ENCODE results near the gene BBLN.

The BBLN gene

GRCh38 chr9:128185979-128186965 is 26.2 kb downstream of the BBLN start:
- CTCF ChIA-PET = interaction anchor here (0.6 kb wide), 2 partner anchors 69 to 229 kb away, joined by 3 to 9 read pairs; no protein-coding TSS in a partner anchor
- no peak for DNase-seq (ENCODE audit: extremely low spot score)
- POLR2A ChIA-PET = interaction anchor here (1.2 kb wide), 1 partner anchor 90 kb away, joined by 3 read pairs; the partner anchor contains the start of genes GOLGA2 and SWI5
- TF ChIP-seq ZNF384 (IDR thresholded peaks at IDR 0.05) (no peak), FOXM1 (IDR thresholded peaks at IDR 0.05; ENCODE audit: borderline replicate concordance) (no peak), BHLHE40 (IDR thresholded peaks at IDR 0.05; ENCODE audit: borderline replicate concordance) (no peak), FOXK2 (IDR thresholded peaks at IDR 0.05) (no peak), CTBP1 (IDR thresholded peaks at IDR 0.05; ENCODE audit: borderline replicate concordance) (no peak), SUZ12 (IDR thresholded peaks at IDR 0.05) (no peak), TARDBP (IDR thresholded peaks at IDR 0.05) (no peak), LEF1 (IDR thresholded peaks at IDR 0.05; ENCODE audit: borderline replicate concordance) (no peak), FOXA1 (IDR thresholded peaks at IDR 0.05) (no peak), PKNOX1 (IDR thresholded peaks at IDR 0.05) (no peak), L3MBTL2 (conservative IDR thresholded peaks at IDR 0.05) (no peak), NFRKB (IDR thresholded peaks at IDR 0.05) (no peak), ARNT (IDR thresholded peaks at IDR 0.05) (no peak), SP1 (IDR thresholded peaks at IDR 0.05) (no peak)

- DNase-seq (ENCODE audit: extremely low spot score) = no peak
- TF ChIP-seq FOXK2 (IDR thresholded peaks at IDR 0.05) (no peak), ZNF384 (IDR thresholded peaks at IDR 0.05) (no peak), TARDBP (IDR thresholded peaks at IDR 0.05) (no peak), FOXM1 (IDR thresholded peaks at IDR 0.05; ENCODE audit: borderline replicate concordance) (no peak), LEF1 (IDR thresholded peaks at IDR 0.05; ENCODE audit: borderline replicate concordance) (no peak), BHLHE40 (IDR thresholded peaks at IDR 0.05; ENCODE audit: borderline replicate concordance) (no peak), ELF4 (IDR thresholded peaks at IDR 0.05) (no peak), CTBP1 (IDR thresholded peaks at IDR 0.05; ENCODE audit: borderline replicate concordance) (no peak), NFRKB (IDR thresholded peaks at IDR 0.05) (no peak), FOXA1 (IDR thresholded peaks at IDR 0.05) (no peak), HDGF (IDR thresholded peaks at IDR 0.05; ENCODE audit: borderline replicate concordance) (no peak), L3MBTL2 (conservative IDR thresholded peaks at IDR 0.05) (no peak), ARNT (IDR thresholded peaks at IDR 0.05) (no peak), SP1 (IDR thresholded peaks at IDR 0.05) (no peak), PKNOX1 (IDR thresholded peaks at IDR 0.05) (no peak), SUZ12 (IDR thresholded peaks at IDR 0.05) (no peak)
- ChIA-PET POLR2A (no interaction called here), CTCF (no interaction called here)
Measured at GRCh38 chr9:128187361-128187760, 27.3 kb downstream of the BBLN start.

GRCh38 chr9:128188209-128188608 is 28.1 kb downstream of the BBLN start:
- no peak for DNase-seq (ENCODE audit: extremely low spot score)
- TF ChIP-seq CTBP1 (IDR thresholded peaks at IDR 0.05; ENCODE audit: borderline replicate concordance) = no peak
- TF ChIP-seq ELF4 (IDR thresholded peaks at IDR 0.05) = no peak
- TF ChIP-seq SUZ12 (IDR thresholded peaks at IDR 0.05) = no peak
- CTCF ChIA-PET = no interaction called here
- POLR2A ChIA-PET = no interaction called here

GRCh38 chr9:128190013-128190412 is 29.9 kb downstream of the BBLN start:
- TF ChIP-seq SUZ12 (IDR thresholded peaks at IDR 0.05) (no peak), TARDBP (IDR thresholded peaks at IDR 0.05) (no peak), PKNOX1 (IDR thresholded peaks at IDR 0.05) (no peak), LEF1 (IDR thresholded peaks at IDR 0.05; ENCODE audit: borderline replicate concordance) (no peak), ZNF384 (IDR thresholded peaks at IDR 0.05) (no peak), ARNT (IDR thresholded peaks at IDR 0.05) (no peak), L3MBTL2 (conservative IDR thresholded peaks at IDR 0.05) (no peak), BHLHE40 (IDR thresholded peaks at IDR 0.05; ENCODE audit: borderline replicate concordance) (no peak), ELF4 (IDR thresholded peaks at IDR 0.05) (no peak)
- DNase-seq (ENCODE audit: extremely low spot score) = no peak
- ChIA-PET POLR2A (interaction anchor here (1.0 to 1.8 kb wide), 4 partner anchors 10 to 22 kb away, joined by 4 read pairs; no protein-coding TSS in a partner anchor), CTCF (interaction anchor here (0.6 kb wide), 1 partner anchor 110 kb away, joined by 3 read pairs; no protein-coding TSS in a partner anchor)

GRCh38 chr9:128190516-128191405 is 30.7 kb downstream of the BBLN start:
- DNase-seq (ENCODE audit: extremely low spot score) = no peak
- ChIA-PET CTCF (interaction anchor here (0.6 kb wide), 1 partner anchor 110 kb away, joined by 3 read pairs; no protein-coding TSS in a partner anchor), POLR2A (interaction anchor here (0.6 to 1.8 kb wide), 8 partner anchors 9 to 65 kb away, joined by 3 to 4 read pairs (median 4); no protein-coding TSS in a partner anchor)
- no peak for TF ChIP-seq BHLHE40 (IDR thresholded peaks at IDR 0.05; ENCODE audit: borderline replicate concordance)
- no peak for TF ChIP-seq L3MBTL2 (conservative IDR thresholded peaks at IDR 0.05)
- no peak for TF ChIP-seq FOXM1 (IDR thresholded peaks at IDR 0.05; ENCODE audit: borderline replicate concordance)
- TF ChIP-seq FOXA1 (IDR thresholded peaks at IDR 0.05) = no peak
- TF ChIP-seq SUZ12 (IDR thresholded peaks at IDR 0.05) = no peak
- TF ChIP-seq FOXK2 (IDR thresholded peaks at IDR 0.05) = no peak
- TF ChIP-seq ZNF384 (IDR thresholded peaks at IDR 0.05) = no peak
- no peak for TF ChIP-seq HDGF (IDR thresholded peaks at IDR 0.05; ENCODE audit: borderline replicate concordance)
- no peak for TF ChIP-seq NFRKB (IDR thresholded peaks at IDR 0.05)
- no peak for TF ChIP-seq ARNT (IDR thresholded peaks at IDR 0.05)
- TF ChIP-seq SP1 (IDR thresholded peaks at IDR 0.05) = no peak
- no peak for TF ChIP-seq LEF1 (IDR thresholded peaks at IDR 0.05; ENCODE audit: borderline replicate concordance)
- TF ChIP-seq PKNOX1 (IDR thresholded peaks at IDR 0.05) = no peak
- no peak for TF ChIP-seq CTBP1 (IDR thresholded peaks at IDR 0.05; ENCODE audit: borderline replicate concordance)
